ENCODE measurements around the gene SHISA9.
A peak's percentile ranks its signal among the peaks of the same experiment; 100 is the strongest.

SHISA9 gene

GRCh38 chr16:12881182-12881581 is 20.2 kb upstream of the SHISA9 start:
- TF ChIP-seq CTCF (IDR thresholded peaks at IDR 0.05; ENCODE audit: insufficient read depth, missing control alignments), result no peak
- FAIRE-seq (no peak), DNase-seq (ENCODE audit: insufficient read length, low spot score) (no peak)

- no peak for FAIRE-seq
- TF ChIP-seq CTCF (IDR thresholded peaks at IDR 0.05; ENCODE audit: insufficient read depth, missing control alignments), result no peak
- no peak for DNase-seq (ENCODE audit: insufficient read length, low spot score)
These were observed 19.7 kb upstream of the SHISA9 start for GRCh38 chr16:12881740-12882139.

DNA sequence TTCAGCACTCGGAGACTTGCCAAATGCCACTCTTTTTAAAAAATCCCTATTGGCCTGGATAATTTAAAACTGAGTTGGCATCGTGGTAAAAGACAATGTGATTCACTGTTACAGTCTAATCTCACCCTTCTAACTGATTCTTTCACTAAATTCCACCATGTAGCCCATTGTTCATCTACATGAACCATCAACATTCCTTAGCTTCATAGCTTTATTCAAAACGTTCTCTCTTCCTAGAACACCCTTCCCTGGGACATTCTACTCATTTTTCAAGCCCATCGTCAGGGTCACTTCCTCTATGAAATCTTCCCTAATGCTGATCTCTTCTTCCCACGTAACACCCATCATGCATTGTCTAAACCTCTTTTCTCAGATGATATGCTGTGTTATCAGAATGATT is 15.7 kb upstream of the SHISA9 start:
- FAIRE-seq, result no peak
- TF ChIP-seq CTCF (IDR thresholded peaks at IDR 0.05; ENCODE audit: insufficient read depth, missing control alignments), result no peak
- no peak for DNase-seq (ENCODE audit: insufficient read length, low spot score)

DNA sequence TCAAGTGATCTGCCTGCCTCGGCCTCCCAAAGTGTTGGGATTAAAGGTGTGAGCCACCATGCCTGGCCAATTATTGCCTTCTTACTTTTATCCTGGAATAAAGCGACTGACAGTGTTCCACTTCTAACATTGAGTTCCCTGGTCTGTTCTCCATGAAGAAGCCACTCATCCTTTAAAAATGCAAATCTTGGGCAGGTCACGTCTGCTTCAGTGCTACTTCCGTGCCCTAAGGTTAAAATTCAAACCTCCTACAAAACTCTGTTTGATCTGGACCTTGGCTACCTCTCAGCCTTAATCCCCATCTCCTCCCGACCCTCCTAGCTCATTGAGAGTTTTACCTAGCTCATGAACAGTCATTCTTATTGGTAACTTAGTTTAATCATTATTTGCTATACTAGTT is 9.6 kb upstream of the SHISA9 start:
- no peak for TF ChIP-seq CTCF (IDR thresholded peaks at IDR 0.05; ENCODE audit: insufficient read depth, missing control alignments)
- DNase-seq (ENCODE audit: insufficient read length, low spot score) (no peak), FAIRE-seq (no peak)

DNA sequence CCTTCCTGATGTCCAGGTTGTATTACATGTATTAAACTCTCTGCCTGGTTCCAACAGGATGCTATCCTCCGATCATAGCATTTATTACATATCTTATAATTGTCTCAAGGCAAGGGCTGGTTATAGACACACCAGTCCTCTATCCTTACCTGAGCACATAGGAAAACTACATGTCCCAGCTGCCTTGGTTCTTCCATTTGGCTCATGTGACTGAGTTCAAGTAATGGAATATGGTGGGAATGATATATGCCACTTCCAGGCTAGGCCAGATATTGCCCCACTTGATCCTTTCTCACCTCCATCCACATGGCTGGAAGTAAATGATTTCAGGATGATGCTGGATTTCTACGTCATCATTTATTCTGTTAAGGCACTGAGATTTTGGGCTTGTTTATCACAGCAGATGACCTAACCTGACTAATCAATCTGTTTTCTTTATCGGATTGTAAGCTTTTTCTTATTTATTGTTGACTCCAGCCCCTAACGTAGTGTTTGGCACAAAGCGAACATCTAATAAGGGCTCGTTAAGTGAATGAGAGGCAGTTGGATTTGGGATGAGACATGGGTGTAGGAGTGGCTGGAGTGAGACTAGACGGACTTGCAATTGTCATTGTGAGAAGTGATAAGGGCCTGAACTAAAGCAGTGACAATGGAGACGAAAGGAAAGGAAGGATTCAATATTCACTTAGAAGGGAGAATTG is 8.2 kb upstream of the SHISA9 start:
- TF ChIP-seq CTCF (IDR thresholded peaks at IDR 0.05; ENCODE audit: insufficient read depth, missing control alignments), result no peak
- FAIRE-seq, result no peak
- DNase-seq (ENCODE audit: insufficient read length, low spot score), result no peak

DNA sequence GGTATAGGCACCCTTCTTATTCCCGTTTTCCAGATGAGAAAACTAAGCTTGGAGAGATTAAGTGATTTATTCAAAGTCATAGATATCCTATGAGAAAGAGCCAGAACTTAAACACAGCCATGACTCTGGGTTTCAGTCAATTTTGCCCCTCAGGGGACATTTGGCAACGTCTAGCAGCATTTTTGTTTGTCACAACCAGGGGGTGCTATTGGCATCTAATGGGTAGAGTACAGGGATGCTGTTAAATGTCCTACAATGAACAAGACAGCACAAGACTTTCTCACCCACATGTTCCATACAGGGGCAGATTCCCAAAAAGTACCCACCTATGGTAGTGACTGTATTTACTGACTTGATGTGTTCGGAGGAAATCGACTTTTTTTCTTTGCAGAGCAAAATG is 4.8 kb upstream of the SHISA9 start:
- FAIRE-seq (peak; percentile 84), DNase-seq (ENCODE audit: insufficient read length, low spot score) (no peak)
- peak; percentile 74 for TF ChIP-seq CTCF (IDR thresholded peaks at IDR 0.05; ENCODE audit: insufficient read depth, missing control alignments)

DNA sequence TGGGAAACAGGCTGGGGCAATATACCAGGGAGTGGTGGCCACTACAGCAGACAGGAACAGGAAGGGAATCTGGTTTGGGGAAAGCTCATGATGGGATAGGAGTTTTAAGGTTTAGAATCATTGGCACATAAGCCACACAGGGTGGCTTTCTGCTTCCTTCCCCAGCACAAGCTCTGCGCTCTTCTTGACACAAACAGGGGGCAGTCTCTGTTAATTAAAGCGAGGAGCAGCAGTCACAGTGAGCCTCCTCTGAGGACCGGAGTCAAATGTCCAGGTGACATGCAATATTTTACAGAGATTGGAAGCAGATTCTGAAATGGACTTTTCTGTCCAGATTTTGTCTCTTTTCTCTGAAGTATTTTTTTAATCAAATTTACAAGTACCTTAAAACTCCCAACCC is 2.8 kb upstream of the SHISA9 start:
- no peak for FAIRE-seq
- peak; percentile 46 for TF ChIP-seq CTCF (IDR thresholded peaks at IDR 0.05; ENCODE audit: insufficient read depth, missing control alignments)

More for the DNA sequence above, 2.8 kb upstream of the SHISA9 start:
- no peak for DNase-seq (ENCODE audit: insufficient read length, low spot score)
